Stimulated activated CD8-positive, alpha-beta memory T cell treated with anti-CD3 and anti-CD28 coated beads, Interleukin-4, amount 100 ng/mL, for 24 hours (primary cell): Measurements from ENCODE around the gene EXOSC1.
"Not testable (repeated sequence)": the region's sequence is repeated elsewhere in the genome, so short reads cannot be mapped to it uniquely, and the experiment has no call there.

Experiments used
- DNase-seq: peaks from one replicate; pipeline ENCODE4 v3.0.0-alpha.2; 2020; ENCODE audit warnings: low read depth

Gene EXOSC1

DNA sequence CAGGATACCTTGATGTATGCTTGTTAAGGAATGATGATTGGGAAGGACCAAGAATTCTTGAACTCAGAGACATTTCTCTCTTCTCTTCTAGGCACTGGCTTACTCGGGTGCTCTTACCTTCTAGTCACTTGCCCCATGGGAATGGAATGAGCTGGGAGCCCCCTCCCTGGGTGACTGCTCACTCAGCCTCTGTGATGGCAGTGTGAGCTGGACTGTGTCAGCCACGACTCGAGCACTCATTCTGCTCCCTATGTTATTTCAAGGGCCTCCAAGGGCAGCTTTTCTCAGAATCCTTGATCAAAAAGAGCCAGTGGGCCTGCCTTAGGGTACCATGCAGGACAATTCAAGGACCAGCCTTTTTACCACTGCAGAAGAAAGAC is 10.9 kb upstream of the EXOSC1 start:
- no peak for DNase-seq

GRCh38 chr10:97456034-97456685 is 10.4 kb upstream of the EXOSC1 start:
- no peak for DNase-seq

- DNase-seq, result no peak
Measured at GRCh38 chr10:97454330-97455036, 8.7 kb upstream of the EXOSC1 start.

GRCh38 chr10:97452352-97452751 is 6.5 kb upstream of the EXOSC1 start:
- no peak for DNase-seq

DNA sequence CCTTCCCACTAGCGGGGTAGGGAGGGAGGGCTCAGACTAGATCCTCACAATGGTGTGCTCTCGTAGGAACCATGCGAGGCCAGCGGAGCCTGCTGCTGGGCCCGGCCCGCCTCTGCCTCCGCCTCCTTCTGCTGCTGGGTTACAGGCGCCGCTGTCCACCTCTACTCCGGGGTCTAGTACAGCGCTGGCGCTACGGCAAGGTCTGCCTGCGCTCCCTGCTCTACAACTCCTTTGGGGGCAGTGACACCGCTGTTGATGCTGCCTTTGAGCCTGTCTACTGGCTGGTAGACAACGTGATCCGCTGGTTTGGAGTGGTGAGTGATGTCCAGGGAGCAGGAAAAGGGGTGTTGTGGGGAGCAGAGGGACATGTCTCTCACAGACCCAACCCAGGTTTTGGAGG is 5.8 kb upstream of the EXOSC1 start:
- DNase-seq, result no peak

- DNase-seq, result no peak
Measured at GRCh38 chr10:97450828-97451227, 5.0 kb upstream of the EXOSC1 start.

DNA sequence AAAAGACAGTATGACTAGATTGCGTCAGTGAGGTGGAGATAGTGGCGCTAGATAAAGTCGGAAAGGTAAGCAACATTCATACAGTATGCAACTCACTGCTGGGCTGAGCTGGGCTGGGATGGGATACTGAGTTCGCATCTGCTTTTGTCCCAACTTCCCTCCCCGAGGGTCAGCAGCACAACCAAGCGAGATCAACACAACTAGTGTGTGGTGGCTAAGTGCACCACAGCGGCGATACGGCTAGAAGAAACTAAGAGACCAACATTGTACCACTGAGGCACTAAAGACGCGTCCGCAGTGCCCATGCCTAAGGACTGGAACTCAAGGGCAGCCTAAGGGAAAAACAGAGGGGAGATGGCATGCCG is 467 bp downstream of the EXOSC1 start:
- no peak for DNase-seq

GRCh38 chr10:97444212-97444611 is 1.6 kb downstream of the EXOSC1 start:
- no peak for DNase-seq

- DNase-seq, result no peak
Measured at GRCh38 chr10:97442277-97442676, 3.5 kb downstream of the EXOSC1 start.

GRCh38 chr10:97435211-97435610 is 10.6 kb downstream of the EXOSC1 start:
- DNase-seq, result no peak

DNA sequence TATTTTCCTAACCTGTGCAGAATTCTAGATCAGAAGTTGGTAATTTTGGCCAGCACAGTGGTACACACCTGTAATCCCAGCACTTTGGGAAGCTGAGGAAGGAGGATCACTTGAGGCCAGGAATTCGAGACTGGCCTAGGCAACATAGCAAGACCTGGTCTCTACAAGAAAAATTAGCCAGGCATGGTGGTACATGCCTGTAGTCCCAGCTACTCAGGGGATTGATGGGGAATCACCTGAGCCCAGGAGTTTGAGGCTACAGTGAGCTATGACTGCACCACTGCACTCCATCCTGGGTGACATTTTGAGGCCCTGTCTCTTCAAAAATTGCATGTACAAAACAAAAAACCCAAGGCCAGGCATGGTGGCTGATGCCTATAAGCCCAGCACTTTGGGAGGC is 11.2 kb downstream of the EXOSC1 start:
- DNase-seq, result no peak

- no peak for DNase-seq
Measured at GRCh38 chr10:97434055-97434454, 11.8 kb downstream of the EXOSC1 start.

- DNase-seq, result no peak
Measured at GRCh38 chr10:97428572-97428981, 17.2 kb downstream of the EXOSC1 start.

DNA sequence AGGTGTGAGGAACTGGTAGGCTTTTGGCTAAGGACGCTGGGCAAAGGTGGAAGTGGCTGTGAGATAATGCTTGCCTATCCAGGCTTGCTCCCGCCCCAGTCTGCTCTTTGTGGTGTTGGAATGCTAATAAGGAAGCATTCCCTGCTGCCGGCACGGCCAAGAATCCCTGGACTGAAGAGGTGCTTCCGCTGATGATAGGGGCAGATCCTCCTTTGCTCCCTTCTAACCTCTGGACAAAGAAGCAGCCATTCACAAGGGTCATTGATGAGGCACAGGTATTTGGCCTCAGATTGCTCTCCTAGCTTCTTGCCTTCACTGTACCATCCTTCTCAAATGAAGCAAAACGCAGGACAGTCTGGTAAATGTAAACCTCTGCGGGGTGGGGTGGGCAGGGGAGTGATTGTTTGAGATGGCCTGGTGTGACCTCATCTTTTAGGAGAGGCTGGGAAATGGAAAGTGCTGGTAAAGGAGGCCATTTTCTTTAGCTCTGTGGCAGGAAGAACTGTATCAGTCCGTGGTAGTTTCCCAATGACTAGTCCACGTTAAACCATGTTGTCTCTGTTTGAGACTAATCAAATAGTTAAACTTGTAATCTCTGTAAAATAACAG is 18.1 kb downstream of the EXOSC1 start:
- no peak for DNase-seq

DNA sequence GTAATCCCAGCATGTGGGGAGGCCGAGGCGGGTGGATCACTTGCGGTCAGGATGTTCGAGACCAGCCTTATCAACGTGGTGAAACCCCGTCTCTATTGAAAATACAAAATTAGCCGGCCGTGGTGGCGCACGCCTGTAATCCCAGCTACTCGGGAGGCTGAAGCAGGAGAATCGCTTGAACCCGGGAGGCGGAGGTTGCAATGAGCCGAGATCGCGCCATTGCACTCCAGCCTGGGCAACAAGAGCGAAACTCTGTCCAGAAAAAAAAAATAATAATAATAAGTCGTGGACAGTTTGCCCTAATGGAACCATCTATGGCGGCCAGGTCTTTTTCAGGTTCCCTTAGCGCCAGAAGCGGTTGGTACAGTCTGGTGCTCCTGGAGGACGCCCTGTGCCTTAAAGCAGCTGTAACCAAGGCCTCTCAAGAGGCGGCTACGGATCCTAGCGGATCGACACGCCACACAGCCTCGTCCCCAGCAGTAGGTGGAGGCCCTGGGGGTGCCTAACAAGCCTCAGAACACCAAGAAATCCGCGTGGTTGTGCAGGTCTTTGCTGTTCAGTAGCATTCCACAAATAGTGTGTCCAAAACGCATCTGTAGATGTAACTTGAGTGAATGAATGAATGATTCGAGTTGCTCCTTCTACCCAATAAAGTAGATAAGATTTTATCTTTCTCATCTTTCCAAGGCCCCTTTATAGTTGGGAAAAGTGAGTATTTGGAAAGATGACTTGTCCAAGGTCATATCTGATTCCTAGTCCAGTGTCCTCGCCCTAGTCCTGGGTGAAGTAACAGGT is 18.8 kb downstream of the EXOSC1 start:
- DNase-seq, result no peak

DNA sequence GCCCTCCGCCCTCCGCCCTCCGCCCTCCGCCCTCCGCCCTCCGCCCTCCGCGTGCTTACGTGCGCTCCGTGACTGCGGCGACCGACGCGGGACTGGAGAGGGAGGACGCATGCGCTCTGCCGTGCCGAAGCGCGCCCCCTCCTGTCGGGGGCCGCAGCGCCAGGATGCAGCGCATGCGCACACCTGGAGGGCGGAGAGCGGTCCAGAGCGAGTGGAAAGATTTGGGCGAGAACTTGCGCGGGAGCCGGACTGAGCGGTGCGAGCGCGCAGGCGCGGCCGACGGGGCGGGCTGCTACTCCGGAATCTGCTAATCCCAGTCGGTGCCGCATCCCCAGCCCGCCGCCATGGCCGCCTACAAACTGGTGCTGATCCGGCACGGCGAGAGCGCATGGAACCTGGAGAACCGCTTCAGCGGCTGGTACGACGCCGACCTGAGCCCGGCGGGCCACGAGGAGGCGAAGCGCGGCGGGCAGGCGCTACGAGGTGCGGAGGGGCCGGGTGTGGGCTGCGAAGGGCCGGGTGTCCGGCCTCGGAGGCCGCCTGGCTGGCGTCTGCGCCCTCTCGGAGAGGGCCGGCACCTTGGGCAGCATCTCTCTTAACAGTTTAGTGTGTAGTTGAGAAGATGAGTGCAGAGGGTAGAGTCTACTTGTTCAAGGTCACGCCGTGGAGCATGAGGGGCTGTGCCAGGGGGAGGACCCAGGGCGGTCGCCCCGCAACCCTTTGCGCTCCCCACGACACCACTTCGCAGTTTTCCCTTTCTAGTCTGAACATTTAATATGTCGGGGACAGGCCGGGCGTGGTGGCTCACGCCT is 19.6 kb downstream of the EXOSC1 start, which contains the start of gene PGAM1:
Gene PGAM1, plus strand, starts transcription at position 228 of the 812 bp plus-strand sequence. Its CDS starts 117 bp downstream, at position 345.
- DNase-seq, result peak; percentile 92

GRCh38 chr10:97423757-97424098 is 22.1 kb downstream of the EXOSC1 start:
- not testable (repeated sequence) for DNase-seq

- no peak for DNase-seq
Measured at GRCh38 chr10:97416565-97416964, 29.2 kb downstream of the EXOSC1 start.

DNA sequence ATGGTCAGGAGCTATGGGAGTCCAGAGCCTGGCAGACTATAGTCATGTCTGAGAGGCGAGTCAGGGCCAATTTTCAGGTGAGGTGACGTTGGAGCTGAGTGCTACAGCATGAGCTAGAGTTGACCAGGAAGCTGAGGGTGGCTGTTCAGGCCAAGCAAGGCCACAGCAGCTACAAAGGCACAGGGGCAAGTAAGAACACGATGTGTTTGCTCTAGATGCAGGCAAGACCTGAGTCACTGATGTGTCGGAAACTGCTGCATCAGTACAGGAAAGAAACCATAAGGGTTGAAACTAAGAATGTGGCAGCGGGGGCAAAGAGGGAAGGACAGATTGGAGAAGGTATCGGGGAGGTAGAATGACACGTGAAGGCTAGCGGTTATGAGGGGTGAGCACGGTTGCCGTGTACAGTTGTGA is 32.9 kb downstream of the EXOSC1 start:
- peak; percentile 34 for DNase-seq

DNA sequence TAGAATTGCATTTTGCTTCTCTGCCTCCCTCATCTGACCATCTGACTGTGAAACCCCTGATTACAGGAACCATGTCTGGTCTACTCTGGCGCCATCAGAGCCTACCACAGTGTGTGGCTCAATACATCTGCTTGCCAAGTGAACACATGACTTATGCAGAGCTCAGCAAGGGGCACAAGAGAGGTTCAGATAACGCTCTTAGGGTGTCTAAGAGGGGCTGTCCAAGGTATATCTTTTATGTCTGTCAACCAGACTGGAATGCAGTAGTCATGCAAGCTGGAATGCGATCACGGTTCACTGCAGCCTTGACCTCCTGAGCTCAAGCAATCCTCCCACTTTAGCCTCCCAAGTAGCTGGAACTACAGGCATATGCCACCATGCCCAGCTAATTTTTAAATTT is 34.4 kb downstream of the EXOSC1 start:
- DNase-seq, result no peak

GRCh38 chr10:97408496-97408992 is 37.3 kb downstream of the EXOSC1 start:
- no peak for DNase-seq

GRCh38 chr10:97407952-97408248 is 37.9 kb downstream of the EXOSC1 start:
- DNase-seq, result no peak
